NCI-H524 treated with DMSO at 0.1 percent for 48 hours (cell line): ENCODE results near the gene RGR.

Experiments used
- DNase-seq: peaks from one replicate; lab custom pipeline; 2025; lab: John Stamatoyannopoulos, UW

RGR gene

DNA sequence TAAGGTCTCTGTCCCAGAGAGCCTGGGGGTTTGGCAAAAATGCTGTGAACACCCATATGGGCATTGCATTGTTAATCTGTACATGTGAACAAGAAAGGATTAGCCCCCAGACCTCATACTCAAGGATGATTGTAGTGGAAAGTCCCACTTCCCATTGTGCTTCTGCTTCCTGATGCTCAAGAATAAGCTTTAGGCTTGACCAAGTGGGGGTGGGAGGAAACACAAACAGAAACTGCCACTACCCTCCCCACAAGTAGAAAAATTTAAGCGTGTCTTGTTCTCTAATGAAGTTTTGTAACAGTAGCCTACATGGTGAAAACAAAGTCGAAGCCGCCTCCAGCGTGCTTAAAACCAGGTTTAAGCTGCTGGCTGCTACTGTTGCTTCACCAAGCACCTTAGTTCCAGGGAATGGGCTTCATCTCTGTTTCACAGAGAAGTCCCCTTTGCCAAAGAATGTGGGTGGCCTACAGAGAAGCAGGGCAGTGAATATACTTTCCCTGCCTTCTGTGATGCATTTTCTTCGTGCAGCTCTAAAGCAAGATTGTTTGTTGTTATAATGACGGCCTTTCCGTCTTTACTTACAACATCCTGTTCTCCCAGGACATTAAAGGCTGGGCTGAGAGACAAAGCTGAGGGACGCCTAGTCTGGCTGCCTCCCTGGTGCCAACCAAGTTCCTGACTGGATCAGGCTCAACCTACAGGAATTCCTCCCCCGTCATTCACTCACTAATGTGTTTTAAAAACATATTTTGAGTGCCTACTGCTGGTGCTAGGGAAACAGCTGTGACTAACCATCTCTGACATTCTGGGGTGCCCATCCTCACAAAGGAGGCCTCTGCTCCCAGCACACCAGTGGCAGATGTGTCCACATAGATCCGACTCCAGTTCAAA, 51.5 kb downstream of the RGR start:
- no peak for DNase-seq

DNA sequence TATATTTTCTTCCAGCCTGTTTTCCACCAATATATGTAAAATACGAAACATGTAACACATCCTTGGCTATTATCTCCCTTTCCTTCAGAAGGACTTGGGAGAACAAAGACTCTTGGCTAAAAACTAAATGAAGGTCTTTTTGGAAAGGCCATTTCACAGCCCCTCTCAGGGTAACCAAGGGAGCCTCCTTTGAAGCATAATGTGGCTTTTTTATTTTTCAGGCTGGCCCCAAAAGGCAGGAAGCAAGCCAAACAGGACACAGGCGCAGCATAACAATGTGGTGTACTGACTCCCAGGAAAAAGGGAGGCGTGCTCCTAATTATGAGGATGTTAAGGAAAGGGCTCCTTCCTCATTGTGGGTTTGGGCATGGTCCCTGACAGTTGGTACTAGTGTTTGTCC, 53.2 kb downstream of the RGR start:
- DNase-seq = no peak

DNA sequence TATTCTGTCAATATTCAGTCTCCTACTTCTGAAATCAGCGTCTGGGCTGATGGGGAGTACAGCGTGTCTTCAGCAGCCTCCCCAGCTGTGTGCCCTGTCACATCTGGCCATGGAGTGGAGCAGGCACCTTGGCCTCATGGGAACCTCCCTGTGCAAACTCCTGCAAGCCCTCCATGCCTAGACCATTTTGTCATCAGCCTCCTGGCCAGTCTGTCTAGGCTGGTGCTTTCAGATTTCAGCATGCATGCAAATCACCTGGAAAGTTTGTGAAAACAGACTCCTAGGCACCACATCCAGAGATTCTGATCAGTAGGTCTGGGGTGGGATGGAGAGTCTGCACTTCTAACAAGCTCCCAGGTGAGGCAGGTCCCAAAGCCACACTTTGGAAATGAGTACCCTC, 57.4 kb downstream of the RGR start:
- no peak for DNase-seq

DNA sequence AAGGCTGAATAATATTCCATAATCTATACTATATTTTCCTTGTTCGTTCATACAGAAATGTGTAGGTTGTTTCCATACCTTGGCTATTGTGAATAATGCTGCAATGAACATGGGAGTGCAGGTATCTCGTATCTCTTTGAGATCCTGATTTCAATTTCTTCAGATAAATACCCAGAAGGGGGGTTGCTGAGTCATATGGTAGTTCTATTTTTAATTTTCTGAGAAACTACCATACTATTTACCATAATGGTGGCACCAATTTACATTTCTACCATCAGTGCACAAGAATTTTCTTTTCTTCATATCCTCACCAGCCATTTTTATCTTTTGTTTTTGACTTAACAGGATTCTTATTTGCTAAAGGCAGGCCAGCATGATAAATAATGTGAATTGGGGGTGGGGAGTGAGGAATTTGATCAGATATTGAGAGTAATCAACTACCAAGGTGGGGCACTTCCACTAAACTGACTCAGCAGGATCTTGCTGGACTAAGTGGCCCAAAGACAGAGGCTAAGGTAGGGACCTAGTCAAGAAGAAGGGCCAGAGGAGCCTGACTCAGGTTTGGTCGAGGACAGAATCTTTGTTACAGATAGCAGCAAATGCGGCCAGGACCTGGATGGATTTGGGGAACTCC, 62.0 kb downstream of the RGR start:
- no peak for DNase-seq

- no peak for DNase-seq
These were observed 63.2 kb downstream of the RGR start for GRCh38 chr10:84308021-84308420.

DNA sequence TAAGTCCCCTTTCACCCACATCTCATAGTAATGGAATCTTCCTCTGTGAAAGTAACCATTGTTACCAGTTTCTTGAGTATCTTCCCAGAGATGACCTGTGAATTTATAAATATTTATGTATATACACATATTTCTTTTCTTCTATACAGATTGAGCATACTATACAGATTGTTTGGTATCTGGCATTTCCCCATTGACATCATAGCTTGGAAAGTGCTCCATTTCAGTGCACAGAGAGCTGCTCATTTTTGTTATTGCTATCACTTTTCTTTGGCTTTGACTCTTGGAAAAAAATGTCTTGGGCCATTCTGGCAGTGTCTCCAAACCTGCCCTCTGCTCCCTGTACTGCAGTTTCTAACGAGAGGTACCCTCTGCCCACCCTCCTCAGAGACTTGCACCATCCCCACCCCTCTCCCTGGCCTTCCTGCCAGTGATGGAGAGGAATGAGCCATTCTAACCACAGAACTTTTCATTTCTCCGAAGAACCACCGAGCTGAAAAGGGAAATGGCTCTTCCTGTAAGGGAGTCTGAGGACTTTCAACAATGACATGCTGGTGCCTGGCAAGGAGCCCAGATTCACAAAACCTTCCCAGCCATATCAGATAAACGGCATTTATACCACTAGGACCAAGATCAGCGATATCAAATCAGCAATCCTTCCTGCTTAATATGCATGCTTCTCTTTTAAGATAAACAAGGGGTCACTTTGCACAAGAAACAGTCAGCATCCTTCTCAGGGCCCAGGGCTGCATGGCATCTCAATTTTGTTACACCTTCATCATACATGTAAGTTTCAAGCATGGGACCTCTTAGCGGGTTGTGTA, 63.8 kb downstream of the RGR start:
- no peak for DNase-seq
